ENCODE data around the gene C11orf98.
"Not testable (repeated sequence)": the region's sequence is repeated elsewhere in the genome, so short reads cannot be mapped to it uniquely, and the experiment has no call there.

The C11orf98 gene

DNA sequence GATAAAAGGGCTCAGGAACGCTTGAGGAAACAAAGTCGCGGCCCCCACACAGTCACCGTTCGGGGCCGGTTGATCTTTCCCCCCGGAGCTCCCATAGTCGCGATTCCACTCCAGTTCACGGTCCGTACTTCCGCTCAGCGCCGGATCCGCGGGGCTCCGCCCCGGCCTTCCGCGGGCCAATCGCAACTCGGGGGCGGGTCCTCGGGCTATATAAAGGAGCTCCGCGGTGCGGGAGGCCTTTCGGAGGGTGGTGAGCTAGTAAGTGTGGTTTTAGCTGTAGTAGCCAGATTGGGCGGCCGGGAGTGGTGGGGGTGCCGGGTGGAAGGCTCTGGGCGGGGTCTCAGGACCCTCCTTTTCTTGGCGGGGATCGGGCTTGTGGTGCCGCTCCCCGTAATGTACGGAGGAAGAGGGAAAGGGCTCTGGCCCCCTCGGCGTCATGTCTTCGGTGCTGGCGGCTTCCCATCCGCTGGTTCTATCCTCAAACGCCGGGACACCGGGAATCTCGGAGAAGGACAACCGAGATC lies at the start of gene C11orf98, which contains the start of gene CSKMT:
Gene C11orf98 (minus strand): TSS at position 136 of the 524 bp plus-strand sequence. CDS start 41 bp downstream, at position 95.
Gene CSKMT (plus strand): TSS at position 238 of the 524 bp plus-strand sequence. CDS start 568 bp downstream, outside the sequence.
- peak; percentile 92 for DNase-seq (ENCODE audit: low spot score)

DNA sequence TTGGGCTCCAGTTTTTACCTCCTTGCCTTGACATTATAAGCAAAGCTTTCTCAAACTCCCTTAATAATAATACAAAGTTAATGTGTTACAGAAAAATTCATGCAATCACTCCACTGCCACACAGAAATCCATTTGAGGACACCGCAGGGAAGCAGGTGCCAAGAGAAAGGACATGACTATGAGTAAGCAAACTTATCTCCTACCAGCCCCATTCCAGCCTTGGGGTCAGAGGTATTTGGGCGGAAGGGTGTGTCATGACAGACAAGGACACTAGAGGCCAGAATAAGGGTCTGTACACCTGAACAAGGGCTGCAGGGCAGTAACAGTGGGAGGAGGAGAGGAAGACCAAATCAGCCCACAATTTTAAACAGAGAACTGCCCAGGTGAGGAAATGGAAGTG lies 48.3 kb upstream of the C11orf98 start:
- DNase-seq (ENCODE audit: low spot score), result no peak

DNA sequence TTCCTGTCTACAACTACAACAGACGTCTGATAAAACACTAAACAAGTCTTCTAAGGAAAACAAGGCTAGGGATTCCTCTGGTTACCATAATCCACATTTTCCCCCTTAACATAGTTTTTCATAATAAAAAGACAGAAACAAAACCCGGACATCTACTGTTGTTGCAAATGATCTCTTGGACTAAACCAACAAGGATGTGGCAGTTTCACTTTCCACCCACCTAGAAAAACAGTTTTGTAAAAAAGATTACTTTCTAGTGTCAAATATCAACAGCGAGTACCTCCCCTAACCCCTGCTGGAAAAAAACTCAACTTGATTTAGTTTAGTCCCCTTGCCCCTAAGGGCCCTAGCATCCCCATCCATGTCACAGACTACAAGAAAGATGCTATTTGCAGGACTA lies 47.9 kb upstream of the C11orf98 start:
- no peak for DNase-seq (ENCODE audit: low spot score)

DNA sequence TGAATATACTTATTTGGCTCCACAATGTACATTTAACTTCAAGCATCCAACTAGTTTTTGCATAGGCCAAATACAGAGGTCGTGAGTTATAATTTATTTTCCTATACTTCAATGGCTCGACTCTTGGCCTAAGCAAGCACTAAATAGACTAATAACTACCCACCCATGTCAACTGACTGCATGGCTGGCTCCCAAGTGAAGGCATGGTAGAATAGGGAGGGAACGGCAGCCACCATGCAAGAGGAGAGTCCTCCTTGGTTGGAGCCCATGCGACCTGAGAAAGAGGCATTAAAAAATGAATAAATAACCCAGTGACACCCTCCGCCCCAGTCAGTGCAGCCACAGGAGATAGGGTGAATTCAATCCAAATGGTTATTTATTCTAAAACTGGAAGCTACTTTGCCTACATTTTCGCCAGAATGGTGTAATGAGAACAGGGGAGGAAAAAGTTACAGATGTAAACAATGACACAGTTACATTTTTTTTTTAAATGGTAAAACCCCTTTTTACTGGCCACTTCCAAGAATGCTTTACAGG lies 47.3 kb upstream of the C11orf98 start:
- no peak for DNase-seq (ENCODE audit: low spot score)

DNA sequence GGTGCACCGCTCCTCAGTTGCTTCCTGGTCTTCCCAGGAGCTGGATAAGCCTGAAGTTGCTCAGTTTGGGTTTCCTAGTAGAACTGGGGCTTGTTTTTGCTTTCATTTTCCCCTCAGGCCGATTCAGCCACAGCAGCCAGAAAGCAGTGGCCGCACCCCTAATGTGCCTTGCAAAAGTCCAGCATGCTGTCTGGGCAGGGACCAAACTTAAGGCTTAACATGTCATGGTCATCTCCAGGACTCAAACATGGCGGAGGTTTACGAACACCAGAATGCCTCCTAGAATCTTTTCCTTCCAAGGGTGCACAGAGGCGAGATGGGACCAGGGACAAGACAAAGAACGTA lies 45.0 kb upstream of the C11orf98 start:
- DNase-seq (ENCODE audit: low spot score), result no peak

DNA sequence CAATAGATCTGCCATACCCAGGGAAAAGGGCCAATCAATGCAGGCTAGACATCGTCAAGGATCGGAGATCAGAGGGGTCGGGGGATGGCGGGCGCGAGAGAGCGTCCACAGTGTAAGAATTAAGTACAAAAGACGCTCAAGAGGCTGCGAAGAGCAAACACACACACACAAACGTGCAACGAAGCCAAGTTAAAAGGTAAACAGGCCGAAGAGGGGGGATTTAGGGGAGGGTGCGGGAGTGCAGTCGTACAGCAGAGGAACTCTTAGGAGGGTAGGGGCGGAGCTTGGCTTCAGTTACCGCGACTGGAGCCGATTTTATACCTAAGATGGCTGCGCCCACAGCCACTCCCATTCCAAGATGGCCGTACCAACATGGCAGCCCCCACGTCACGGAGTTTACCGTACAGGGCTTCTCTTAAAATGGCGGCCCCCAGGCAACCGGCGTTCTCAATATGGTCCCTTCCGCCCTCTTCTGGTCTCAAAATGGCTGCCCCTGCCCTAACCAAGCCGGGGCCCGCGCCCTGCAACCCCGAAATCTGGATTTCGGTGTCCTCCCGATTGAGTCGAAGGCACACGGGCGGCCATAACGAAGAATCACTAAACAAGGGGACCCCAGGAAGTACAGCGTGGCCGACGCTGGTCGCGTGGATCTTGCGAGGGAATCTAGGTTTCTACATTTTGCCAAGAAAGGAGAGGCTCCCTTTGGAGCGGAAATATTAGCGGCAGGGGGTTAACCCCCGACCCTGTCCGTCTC lies 44.4 kb upstream of the C11orf98 start:
- peak; percentile 88 for DNase-seq (ENCODE audit: low spot score)

DNA sequence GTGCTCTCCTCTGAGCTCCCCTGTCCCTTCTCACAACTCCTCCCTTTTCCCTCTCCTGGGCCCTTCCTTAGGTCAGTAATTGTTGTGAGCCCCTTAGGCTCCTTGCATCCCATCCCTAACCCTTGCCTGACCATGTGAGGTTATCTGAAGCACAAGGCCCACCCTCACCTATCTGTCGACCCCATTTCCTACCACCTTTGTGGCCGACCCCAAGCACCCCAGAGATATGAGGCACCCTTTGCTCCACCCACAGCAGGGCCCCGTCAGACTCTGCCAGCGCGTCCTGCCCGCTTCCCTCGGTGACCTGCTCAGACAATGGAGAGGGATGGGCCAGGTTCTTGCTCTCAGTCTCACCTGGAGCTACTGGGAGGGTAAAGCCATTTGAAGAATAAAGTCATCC lies 43.8 kb upstream of the C11orf98 start:
- no peak for DNase-seq (ENCODE audit: low spot score)

DNA sequence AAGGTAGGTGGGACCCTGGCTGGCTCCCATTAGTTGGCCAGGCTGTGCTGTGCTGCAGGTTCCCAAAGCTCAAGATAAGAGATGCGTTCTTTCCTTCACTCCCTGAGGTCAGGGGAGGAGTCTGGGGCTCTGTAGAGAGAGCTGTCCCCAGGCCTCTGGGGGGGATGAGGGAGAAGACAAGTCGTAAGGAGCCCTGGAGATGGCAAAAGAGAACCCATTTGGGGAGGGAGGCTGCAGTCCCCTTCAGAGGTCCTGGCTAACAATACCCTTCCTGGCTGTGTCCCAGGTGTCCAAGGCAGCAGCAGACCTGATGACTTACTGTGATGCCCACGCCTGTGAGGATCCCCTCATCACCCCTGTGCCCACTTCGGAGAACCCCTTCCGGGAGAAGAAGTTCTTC lies 43.4 kb upstream of the C11orf98 start:
- DNase-seq (ENCODE audit: low spot score), result no peak

DNA sequence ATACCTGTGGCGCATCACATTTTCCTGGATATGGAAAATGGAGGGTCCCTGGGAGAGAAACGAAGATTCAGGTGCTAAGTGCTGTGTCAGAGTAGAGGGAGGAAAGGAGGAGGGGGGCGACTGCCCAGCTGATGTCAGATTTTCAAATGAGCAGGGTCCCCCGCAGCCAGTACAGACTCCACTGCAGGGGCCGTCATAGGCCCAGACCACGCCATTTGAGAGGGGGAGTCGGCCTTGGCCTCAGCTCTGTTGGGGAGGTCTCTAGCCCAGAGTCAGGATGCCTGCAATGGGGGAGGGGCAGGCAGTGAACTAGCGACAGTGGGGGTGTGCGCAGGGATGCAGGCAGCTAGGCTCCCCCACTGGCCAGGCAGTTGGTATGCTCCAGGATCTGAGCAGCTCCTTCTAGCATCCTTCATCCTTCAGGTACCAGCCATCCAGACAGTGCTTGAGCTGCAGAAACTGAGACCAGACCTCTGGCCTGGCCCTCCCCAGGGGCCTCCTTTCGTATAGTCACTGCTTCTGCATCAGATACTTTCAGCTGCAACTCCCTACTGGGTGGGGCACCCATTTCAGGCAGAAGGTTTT lies 42.4 kb upstream of the C11orf98 start, which contains the start of the genes BSCL2 and GNG3:
Gene BSCL2 (minus strand): TSS at position 148 of the 585 bp plus-strand sequence. CDS start 229 bp downstream, outside the sequence.
Gene GNG3 (plus strand): TSS at position 400 of the 585 bp plus-strand sequence. CDS start 620 bp downstream, outside the sequence.
- no peak for DNase-seq (ENCODE audit: low spot score)

DNA sequence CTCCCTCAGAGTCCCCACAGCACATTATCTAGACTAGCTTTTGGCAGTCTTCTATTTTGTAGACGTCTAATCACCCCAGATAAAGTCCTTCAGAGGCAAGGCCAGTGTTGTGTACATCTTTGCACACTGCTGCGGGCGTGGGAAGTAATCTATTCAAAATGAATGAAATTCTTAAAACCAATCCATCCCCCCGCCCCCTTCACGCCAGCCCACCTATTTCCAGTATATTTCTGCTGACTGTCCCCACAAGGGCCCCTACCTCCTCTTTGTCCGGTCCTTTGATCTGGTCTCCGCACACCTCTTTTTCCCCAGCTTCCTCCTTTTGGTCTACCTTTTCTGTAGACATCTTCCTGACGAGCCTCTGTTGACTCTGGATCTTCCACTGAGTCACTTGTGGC lies 41.8 kb upstream of the C11orf98 start:
- no peak for DNase-seq (ENCODE audit: low spot score)

DNA sequence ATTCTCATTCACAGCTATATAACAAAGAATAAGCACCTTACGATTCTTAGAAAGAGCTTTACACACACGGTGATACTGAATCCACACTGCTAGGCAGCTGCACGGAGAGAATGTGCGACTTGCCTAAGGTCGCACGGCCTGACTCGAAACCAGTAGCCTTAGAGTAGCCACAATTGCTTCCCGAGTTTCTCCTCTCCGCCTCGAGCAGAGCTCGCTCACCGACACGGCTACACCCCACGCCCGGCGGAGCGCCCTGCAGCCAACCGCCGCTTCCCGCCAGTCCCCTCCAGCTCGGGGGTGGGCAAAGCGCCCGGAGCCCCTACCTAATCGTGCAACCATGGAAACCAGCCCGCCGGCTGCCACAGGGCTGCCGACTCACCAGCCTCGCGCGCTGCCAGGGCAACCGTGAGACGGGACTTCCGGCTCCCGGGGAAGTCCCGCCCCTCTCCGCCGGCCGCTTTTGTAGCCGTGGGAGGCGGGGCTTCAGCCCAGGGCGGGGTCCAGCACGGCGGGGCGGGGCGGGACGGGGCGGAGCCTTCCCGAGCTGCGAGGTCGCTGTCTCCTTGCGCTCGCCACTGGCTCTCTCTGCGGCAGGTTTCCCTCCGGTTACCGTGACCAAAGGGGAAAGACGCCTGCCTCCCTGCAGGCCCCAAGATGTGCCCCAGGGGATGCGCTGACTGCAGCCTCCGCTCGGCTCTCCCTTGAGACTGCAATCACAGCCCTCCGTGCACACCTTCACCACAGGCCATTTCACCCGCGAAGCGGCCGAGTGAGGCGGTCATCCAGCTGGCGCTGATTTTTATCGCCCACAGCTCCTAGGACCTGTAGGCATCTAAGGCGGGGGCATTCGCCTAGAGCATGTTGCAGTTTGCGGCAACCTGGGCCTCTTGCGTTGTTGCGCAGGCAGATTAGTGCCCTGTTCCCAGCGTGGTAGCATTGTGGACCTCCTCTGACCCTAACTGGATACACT lies 41.2 kb upstream of the C11orf98 start:
- DNase-seq (ENCODE audit: low spot score), result peak; percentile 95

DNA sequence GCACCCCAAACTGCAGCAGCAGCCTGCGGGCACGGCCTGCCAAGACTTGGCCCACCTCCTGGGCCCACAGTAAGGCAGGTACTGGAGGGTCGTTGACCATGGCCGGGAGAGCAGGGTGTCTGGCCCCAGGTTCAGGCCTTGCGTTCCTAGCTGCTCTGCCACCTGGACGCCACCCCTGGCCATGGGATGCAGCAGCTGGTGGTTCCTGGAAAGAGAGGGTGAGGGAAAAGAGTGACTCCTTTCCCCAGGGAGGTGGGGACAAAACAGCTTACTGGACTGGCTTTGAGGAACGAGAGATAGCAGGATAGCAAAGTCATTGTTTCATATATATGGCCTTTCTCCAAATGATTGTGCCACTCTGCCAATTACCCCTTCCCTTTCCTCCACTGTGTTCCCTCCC lies 40.4 kb upstream of the C11orf98 start:
- peak; percentile 45 for DNase-seq (ENCODE audit: low spot score)

DNA sequence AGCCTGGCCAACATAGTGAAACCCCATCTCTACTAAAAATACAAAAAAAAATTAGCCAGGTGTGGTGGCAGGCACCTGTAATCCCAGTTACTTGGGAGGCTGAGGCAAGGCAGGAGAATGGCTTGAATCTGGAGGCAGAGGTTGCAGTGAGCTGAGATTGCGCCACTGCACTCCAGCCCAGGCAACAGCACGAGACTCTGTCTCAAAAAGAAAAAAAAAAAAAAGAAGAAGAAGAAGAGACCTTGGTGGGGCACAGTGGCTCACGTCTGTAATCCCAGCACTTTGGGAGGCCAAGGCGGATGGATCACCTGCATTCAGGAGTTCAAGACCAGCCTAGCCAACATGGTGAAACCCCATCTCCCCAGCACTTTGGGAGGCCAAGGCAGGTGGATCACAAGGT lies 38.9 kb upstream of the C11orf98 start:
- DNase-seq (ENCODE audit: low spot score), result not testable (repeated sequence)

DNA sequence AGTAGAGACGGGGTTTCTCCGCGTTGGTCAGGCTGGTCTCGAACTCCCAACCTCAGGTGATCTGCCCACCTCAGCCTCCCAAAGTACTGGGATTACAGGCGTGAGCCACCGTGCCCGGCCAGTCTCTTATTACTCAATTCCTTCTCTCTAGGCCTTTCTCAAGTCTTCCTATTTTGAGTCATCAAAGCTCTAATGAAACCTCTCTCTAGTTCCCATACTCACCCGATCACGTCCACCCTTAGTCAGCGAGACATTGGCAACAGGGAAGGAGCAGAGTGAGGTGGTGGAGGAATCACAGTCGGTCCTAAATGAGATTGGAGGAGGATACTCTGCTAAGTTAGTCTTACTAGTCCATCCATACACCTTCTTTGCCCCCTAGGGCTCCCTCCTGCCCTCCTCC lies 37.2 kb upstream of the C11orf98 start:
- no peak for DNase-seq (ENCODE audit: low spot score)

DNA sequence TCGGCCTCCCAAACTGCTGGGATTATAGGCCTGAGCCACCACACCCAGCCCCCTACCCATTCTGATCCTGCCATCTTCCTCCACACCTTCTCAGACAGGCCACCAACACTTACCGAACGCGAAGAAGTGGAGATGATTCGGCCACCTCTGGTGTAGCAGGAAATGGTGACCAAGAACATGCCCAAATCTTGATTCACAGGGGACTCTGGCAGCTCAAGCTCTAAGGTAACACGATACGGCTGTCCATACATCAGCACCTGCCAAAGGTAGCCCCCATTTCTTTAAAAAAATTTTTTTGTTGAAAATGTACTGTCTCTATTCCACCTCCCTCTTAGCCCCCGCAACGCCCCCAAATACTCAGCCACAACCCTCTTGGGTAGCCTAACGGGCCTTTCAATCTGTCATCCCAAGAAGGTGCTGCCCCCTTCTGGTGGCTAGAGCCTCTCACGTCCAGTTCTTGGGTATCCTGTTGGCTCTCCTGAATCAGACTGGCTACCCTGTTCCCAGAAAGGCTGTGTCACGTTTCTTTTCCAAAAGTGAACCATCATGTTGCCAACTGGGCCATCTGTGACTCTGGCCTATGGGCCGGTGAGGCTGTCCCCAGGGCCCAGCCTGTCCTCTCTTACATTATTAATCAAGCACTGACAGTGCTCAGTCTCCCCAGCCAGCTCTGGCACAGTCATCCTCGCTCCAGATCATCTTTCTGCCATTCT lies 29.6 kb upstream of the C11orf98 start:
- peak; percentile 80 for DNase-seq (ENCODE audit: low spot score)

DNA sequence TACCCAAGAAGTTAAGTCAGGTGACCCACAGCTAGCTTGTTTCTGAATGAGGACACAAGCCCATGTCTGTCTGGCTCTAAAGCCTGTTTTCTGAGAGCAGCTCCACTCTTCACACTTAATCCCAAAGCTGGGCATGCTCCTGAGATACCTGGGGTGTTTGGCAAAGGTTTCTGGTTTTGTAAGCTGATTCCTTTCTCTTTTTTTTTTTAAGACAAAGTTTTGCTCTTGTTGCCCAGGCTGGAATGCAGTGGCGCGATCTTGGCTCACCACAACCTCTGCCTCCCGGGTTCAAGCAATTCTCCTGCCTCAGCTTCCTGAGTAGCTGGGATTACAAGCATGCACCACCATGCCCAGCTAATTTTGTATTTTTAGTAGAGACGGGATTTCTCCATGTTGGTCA lies 28.6 kb upstream of the C11orf98 start:
- DNase-seq (ENCODE audit: low spot score), result not testable (repeated sequence)

DNA sequence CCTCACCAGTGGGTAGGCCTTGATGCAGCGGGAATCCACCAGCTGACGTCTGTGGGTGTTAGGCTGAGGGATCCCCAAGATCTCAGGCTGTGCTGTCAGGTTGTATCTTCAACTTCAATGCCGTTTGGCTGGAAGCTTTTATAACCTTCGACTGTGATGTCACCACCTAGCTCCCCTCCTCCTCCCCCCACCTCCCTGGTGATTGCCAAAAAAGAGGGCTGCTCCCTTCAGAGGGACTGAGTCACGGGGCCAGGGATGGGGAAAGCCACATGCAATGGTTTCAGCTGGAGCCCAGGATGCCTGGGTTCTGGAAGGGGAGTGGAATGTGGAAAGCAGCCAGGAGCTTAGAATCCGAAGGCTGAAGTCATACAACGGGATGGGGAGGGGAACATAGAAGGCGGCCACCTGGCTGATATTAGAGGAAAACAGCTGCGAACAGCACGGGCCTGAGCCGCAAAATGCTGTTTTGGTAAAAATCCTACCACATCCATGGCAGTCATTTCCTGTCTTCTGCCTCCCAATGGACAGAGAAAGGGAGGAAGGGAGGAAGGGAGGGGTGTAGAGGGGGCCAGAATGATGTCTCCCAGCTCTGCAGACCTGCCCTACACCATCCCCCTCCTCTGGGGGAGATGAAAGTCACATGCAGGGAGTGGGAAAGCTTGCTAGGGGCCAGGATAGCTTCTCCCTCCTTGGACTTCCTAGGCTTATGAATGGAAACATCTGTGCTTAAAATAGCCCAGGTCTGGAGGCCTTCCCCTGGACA lies 24.6 kb upstream of the C11orf98 start, which contains the start of gene LRRN4CL:
Gene LRRN4CL (minus strand): TSS at position 110 of the 763 bp plus-strand sequence. CDS start 1,022 bp downstream, outside the sequence.
- DNase-seq (ENCODE audit: low spot score), result no peak

DNA sequence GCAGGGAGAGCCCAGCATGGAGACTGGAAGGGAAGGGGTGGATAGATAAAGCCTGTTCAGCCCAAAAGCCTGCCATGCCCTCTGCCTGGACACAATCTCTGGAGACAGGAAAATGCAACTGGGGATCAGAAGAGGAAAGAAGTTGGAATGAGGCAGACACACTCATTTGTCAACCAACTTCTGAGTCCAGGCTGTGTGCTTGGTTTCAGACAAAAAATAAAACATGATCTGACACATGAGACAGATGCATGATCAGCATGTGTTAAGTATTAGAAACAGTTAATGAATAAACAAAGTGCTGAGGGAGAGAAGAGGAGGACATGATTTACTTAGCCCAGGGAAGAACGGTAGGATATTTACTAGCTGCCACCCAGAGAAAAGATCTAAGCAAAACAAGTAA lies 23.5 kb upstream of the C11orf98 start:
- no peak for DNase-seq (ENCODE audit: low spot score)

DNA sequence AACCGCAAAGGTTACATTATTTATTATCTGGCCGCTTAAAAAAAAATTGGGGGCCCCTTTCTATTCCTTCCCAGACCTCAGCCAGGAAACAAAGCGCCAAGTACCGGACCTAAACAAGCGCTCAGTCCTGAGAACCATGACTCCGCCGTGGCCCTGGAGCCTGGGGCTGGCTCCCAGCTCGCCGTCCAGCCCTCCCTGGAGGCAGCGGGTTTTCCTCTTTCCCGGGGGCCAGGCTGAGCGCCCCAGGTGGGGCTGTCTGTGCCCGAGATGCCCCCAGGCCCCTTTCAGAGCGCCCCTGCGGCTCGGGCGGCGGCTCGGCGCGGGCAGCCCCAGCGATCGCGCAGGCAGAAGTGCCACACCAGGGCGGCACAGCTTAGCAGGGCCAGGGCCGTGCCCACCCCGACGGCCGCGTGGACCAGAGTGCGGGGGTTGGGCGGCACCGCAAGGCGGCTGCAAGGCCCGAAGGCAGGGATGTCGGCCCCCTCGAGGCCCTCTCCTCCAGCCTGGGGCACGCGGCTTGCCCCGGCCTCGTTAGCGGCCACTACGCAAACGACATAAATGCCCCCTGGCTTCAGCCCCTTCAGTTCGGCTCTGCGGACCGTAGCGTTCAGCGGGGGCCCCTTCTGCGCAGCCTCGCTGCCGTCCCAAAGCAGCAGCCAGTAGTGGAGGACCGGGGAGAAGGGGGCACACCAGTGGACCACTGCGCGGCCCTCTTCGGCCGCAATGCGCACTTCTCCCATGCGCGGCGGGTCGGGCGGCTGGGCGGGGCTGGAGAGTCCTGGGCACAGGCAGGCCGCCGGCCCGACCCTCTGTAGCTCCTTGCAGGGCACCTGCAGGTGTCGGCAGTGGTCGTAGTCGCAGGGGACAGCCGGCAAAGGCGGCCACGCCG lies 22.7 kb upstream of the C11orf98 start:
- no peak for DNase-seq (ENCODE audit: low spot score)

All from RKO (cell line).